ENCODE data around the gene SUFU. TPM values are rescaled to one million over a fixed set of nuclear protein-coding genes. Genes with fewer than 3 reads are reported as not detected.
A peak's percentile ranks its signal among the peaks of the same experiment; 100 is the strongest.

The SUFU gene
- total and polyA plus RNA-seq, 2 of the 13 experiments (the other 11 are each of a cell fraction or from before 2014, with no cell fraction given) = 2.9 to 5.5 TPM

DNA sequence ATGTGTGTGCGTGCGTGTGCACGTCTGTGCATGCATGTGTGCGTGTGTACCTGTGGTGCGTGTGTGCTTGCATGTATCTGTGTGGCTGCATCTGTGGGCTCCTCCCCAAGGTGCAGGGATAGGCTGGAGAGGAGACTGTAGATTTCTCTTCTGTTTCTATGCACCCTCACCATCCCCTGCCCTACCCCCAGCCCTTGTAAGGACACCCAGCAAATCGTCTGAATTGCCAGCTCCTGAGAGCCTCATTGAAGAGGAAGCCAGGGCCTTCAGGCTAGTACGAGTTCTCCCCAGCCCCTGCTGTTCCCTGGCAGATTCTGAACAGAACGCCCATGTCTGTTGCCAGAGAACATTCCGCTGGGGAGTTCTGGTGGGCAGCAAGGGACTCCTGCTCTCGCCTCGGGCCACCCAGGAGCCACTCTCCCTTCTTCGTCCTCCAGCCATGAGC, 123.5 kb downstream of the SUFU start (continued):
- no peak for TF ChIP-seq MED8 (CRISPR knock-in tag; IDR thresholded peaks at IDR 0.05; ENCODE audit: insufficient replicate concordance)

DNA sequence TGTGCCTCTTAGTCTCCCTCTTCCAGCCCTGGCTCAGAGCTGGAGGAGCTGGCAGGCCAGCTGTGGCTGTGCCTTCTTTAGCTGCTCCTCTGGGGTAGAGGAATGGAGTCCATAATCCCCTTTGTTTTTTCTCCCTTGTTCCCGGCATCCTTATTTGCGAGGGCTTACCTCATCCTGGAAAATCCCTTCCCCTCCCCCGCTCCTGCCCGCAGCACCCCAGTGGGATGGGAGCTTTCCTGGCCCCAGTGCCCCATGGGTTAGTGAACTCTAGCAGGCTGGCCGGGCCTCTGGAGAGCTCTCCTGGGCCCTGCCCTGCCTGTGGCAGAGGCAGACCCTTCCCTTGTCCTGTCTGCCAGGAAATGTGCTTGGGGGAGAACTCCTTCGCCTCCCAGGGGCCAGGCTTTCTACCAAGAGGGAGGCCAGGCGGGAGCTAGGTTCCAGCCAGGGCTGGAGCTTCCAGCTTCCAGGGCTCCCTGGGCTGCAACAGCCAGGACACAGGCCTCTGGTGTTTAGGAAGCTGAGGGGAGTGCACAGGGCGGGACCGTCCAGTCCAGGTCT, 124.0 kb downstream of the SUFU start:
- CTCF ChIA-PET (ENCODE audit: low intra/inter-chr PET ratio, low total read pairs) = no interaction called here
- DNase-seq (ENCODE audit: low spot score) (peak; percentile 49), FAIRE-seq (no peak), ATAC-seq (peak; percentile 51)
- Histone ChIP-seq H3K27ac (ENCODE audit: extremely low read length, insufficient read depth, low read length) (peak overlapping the region; percentile 54), H3K4me3 (replicated peaks in 1 of 3; ENCODE audit: insufficient read depth in 1 of 3, low read depth in 2 of 3, low read length in 3 of 3) (no peak overlapping the region), H3K9ac (ENCODE audit: insufficient read depth, low read depth, low read length) (peak overlapping the region; percentile 32), H3K4me2 (ENCODE audit: low read depth, low read length) (peak overlapping the region; percentile 6; the same call in 1 of the 2 replicates), H2AFZ (ENCODE audit: low read length) (no peak overlapping the region), H3K9me3 (ENCODE audit: low read length) (no peaks in the 10 kb centered on the region), H4K20me1 (ENCODE audit: insufficient read depth, low read length) (no peaks in the 10 kb centered on the region), H3K27me3 (ENCODE audit: control insufficient read depth in 1 of 2, insufficient read depth in 2 of 2, low read length in 2 of 2) (no peaks in the 10 kb centered on the region), H3K4me1 (ENCODE audit: insufficient read depth, low read length) (peaks cover 79% of the 10 kb centered on the region), H3K36me3 (replicated peaks in 1 of 2; ENCODE audit: control insufficient read depth in 1 of 2, insufficient read depth in 2 of 2, low read length in 2 of 2) (no peaks in the 10 kb centered on the region; a peak in 2 of 5 replicates), H3K79me2 (ENCODE audit: insufficient read depth, low read length) (no peaks in the 10 kb centered on the region)
- 37% methylated on average over 5 of the region's 9 CpGs for WGBS (ENCODE audit: low lambda C conversion rate)
- in situ Hi-C loops (cut with HindIII; ENCODE audit: extremely low pct_ligation_motif_present, low pct_unique_long_range_greater_than_20kb) = no loop called here
- POLR2A ChIA-PET = interaction anchor here (0.5 to 7.0 kb wide), 18 partner anchors 8 to 195 kb away, joined by 3 to 121 read pairs (median 5); partner anchors contain the start of genes ARL3, CUEDC2, SFXN2 and SUFU
- intact Hi-C loops (cut with micrococcal nuclease; ENCODE audit: unreplicated experiment) = no loop called here
- no TSS peak for BruUV-seq (replicated peaks)
- 0 out of 4 replicates have a peak, but pooled peaks of 1 of the 2 experiments have one; percentile 26 for TF ChIP-seq EP300 (IDR thresholded peaks at IDR 0.05; ENCODE audit: low read depth in 2 of 2, low read length in 2 of 2)
- peak; percentile 49; the same call in 1 of the 2 replicates for TF ChIP-seq EP300 (CRISPR knock-in tag; IDR thresholded peaks at IDR 0.05; ENCODE audit: borderline replicate concordance)
- no peak for TF ChIP-seq SP2 (CRISPR knock-in tag; IDR thresholded peaks at IDR 0.05)
- no peak for TF ChIP-seq ELF3 (CRISPR knock-in tag; IDR thresholded peaks at IDR 0.05)
- peak; percentile 26; the same call in 1 of the 2 replicates for TF ChIP-seq CEBPG (CRISPR knock-in tag; IDR thresholded peaks at IDR 0.05)
- no peak for TF ChIP-seq ZFP1 (CRISPR knock-in tag; IDR thresholded peaks at IDR 0.05)
- TF ChIP-seq FOSL2 (CRISPR knock-in tag; IDR thresholded peaks at IDR 0.05) = peak; percentile 31; the same call in 1 of the 2 replicates
- TF ChIP-seq POLR2A (IDR thresholded peaks at IDR 0.05; ENCODE audit: insufficient read depth in 1 of 2, low read depth in 2 of 2, low read length in 2 of 2) = no peak
- TF ChIP-seq, protein P1, sequence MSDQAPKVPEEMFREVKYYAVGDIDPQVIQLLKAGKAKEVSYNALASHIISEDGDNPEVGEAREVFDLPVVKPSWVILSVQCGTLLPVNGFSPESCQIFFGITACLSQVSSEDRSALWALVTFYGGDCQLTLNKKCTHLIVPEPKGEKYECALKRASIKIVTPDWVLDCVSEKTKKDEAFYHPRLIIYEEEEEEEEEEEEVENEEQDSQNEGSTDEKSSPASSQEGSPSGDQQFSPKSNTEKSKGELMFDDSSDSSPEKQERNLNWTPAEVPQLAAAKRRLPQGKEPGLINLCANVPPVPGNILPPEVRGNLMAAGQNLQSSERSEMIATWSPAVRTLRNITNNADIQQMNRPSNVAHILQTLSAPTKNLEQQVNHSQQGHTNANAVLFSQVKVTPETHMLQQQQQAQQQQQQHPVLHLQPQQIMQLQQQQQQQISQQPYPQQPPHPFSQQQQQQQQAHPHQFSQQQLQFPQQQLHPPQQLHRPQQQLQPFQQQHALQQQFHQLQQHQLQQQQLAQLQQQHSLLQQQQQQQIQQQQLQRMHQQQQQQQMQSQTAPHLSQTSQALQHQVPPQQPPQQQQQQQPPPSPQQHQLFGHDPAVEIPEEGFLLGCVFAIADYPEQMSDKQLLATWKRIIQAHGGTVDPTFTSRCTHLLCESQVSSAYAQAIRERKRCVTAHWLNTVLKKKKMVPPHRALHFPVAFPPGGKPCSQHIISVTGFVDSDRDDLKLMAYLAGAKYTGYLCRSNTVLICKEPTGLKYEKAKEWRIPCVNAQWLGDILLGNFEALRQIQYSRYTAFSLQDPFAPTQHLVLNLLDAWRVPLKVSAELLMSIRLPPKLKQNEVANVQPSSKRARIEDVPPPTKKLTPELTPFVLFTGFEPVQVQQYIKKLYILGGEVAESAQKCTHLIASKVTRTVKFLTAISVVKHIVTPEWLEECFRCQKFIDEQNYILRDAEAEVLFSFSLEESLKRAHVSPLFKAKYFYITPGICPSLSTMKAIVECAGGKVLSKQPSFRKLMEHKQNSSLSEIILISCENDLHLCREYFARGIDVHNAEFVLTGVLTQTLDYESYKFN (CRISPR knock-in tag; conservative IDR thresholded peaks at IDR 0.05) = peak; percentile 42; the same call in 1 of the 2 replicates
- TF ChIP-seq, protein P2, sequence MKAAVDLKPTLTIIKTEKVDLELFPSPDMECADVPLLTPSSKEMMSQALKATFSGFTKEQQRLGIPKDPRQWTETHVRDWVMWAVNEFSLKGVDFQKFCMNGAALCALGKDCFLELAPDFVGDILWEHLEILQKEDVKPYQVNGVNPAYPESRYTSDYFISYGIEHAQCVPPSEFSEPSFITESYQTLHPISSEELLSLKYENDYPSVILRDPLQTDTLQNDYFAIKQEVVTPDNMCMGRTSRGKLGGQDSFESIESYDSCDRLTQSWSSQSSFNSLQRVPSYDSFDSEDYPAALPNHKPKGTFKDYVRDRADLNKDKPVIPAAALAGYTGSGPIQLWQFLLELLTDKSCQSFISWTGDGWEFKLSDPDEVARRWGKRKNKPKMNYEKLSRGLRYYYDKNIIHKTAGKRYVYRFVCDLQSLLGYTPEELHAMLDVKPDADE (CRISPR knock-in tag; IDR thresholded peaks at IDR 0.05) = no peak
- TF ChIP-seq PCBP1 (IDR thresholded peaks at IDR 0.05; ENCODE audit: borderline replicate concordance, low read depth, low read length) = 0 out of 2 replicates have a peak, but pooled peaks have one; percentile 27
- TF ChIP-seq ZSCAN30 (CRISPR knock-in tag; IDR thresholded peaks at IDR 0.05) = no peak
- peak; percentile 24; the same call in 1 of the 2 replicates for TF ChIP-seq ZFY (CRISPR knock-in tag; IDR thresholded peaks at IDR 0.05)
- peak; percentile 23; the same call in 1 of the 2 replicates for TF ChIP-seq PITX1 (CRISPR knock-in tag; IDR thresholded peaks at IDR 0.05)
- TF ChIP-seq, protein P3, sequence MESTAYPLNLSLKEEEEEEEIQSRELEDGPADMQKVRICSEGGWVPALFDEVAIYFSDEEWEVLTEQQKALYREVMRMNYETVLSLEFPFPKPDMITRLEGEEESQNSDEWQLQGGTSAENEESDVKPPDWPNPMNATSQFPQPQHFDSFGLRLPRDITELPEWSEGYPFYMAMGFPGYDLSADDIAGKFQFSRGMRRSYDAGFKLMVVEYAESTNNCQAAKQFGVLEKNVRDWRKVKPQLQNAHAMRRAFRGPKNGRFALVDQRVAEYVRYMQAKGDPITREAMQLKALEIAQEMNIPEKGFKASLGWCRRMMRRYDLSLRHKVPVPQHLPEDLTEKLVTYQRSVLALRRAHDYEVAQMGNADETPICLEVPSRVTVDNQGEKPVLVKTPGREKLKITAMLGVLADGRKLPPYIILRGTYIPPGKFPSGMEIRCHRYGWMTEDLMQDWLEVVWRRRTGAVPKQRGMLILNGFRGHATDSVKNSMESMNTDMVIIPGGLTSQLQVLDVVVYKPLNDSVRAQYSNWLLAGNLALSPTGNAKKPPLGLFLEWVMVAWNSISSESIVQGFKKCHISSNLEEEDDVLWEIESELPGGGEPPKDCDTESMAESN (CRISPR knock-in tag; conservative IDR thresholded peaks at IDR 0.05) = 0 out of 2 replicates have a peak, but pooled peaks have one; percentile 39
- TF ChIP-seq, protein P4, sequence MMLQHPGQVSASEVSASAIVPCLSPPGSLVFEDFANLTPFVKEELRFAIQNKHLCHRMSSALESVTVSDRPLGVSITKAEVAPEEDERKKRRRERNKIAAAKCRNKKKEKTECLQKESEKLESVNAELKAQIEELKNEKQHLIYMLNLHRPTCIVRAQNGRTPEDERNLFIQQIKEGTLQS (CRISPR knock-in tag; IDR thresholded peaks at IDR 0.05) = peak; percentile 73

Measured in HepG2 (cell line).